AG09309 (cell line): ENCODE measurements around the gene ASTN2.

Source experiments
- DNase-seq: peaks from one replicate; pipeline ENCODE4 v3.0.0-alpha.2; 2010; ENCODE audit warnings: low read depth
- H3K4me3 ChIP-seq: 2 replicates; pipeline ENCODE4 v1.5.1; 2011; ENCODE audit warnings: mild to moderate bottlenecking, low read depth, low read length, moderate library complexity; ENCODE audit not compliant: control insufficient read depth
- TF ChIP-seq, protein P1 (sequence below): IDR thresholded peaks from 2 replicates; pipeline ENCODE4 v1.5.1; 2011; ENCODE audit warnings: mild to moderate bottlenecking, low read depth, low read length, inconsistent platforms; ENCODE audit not compliant: insufficient read depth, control insufficient read depth; ENCODE audit errors: missing control alignments

Gene ASTN2

DNA sequence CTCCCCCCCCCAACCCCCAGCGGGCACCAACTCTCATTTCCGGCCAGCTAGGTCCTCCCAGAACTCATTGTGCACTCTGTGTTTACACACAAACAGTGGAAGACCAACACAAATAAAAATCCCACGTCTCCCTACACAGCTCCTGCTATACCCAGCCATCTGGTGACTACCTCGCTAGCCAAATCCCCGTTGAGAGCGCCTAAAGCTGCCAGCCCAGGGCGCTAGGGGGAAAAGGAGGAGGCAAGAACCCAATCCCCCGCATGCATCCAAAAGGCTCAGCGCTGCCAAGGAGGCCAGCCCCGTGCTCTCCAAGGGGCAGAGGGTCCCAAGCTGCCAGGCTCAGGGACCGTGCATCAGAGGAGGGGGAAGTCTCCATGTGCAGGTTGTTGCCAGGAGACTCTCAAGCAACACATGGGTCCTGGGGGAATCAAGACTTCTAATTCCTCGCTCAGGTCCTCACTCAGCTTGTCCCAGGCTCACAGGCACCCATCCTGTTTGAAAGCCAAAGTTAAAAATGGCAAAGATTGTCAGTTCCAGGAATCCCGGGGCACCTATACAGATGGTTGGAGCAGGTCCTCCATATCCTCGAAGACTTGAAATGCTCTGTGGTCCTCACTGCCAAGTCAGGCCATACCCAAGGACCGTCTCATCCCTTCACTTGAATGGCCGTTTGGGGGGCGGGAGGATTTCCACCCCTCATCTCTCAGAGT lies 2.7 kb downstream of the ASTN2 start:
- H3K4me3 ChIP-seq = no peak overlapping the region
- TF ChIP-seq, protein P1, sequence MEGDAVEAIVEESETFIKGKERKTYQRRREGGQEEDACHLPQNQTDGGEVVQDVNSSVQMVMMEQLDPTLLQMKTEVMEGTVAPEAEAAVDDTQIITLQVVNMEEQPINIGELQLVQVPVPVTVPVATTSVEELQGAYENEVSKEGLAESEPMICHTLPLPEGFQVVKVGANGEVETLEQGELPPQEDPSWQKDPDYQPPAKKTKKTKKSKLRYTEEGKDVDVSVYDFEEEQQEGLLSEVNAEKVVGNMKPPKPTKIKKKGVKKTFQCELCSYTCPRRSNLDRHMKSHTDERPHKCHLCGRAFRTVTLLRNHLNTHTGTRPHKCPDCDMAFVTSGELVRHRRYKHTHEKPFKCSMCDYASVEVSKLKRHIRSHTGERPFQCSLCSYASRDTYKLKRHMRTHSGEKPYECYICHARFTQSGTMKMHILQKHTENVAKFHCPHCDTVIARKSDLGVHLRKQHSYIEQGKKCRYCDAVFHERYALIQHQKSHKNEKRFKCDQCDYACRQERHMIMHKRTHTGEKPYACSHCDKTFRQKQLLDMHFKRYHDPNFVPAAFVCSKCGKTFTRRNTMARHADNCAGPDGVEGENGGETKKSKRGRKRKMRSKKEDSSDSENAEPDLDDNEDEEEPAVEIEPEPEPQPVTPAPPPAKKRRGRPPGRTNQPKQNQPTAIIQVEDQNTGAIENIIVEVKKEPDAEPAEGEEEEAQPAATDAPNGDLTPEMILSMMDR = no peak
- DNase-seq = no peak

DNA sequence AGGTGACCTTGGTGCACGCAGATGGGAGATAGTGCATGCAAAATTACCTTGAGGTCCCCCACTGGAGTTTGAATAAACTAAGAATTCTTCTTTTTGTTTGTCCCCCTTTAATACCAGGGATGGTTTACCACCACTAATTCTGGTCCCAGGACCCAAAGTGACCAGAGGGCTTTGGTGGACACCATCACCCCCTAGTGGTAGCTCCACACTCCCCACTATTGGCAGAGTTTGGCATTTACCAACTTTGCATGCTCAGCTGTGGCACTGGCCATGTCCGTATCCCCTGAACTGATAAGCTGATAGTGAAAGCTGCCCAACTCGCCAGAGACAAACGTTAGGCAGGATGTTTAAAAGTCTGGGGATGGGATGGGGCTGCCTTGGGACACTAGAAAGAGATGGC lies 3.3 kb downstream of the ASTN2 start:
- no peak overlapping the region for H3K4me3 ChIP-seq
- no peak for DNase-seq
- TF ChIP-seq, protein P1 = peak; percentile 47

DNA sequence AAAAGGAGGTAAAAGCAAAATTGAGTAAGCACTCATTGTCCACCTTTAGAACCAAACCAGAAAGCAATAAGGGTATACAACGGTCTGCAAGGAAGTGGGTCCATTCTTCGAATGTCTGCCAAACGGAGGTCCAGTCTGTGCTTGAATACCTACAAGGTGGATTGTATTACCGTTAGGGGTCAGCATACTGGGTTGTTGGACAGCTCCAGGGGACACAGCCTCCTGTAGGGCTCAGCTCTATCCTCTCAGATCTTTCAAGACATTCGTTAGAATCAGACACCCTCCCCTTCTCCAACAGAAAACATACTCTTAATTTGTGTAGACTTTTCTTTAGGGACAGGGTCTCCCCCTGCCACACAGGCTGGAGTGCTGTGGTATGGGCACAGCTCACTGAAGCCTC lies 5.5 kb downstream of the ASTN2 start:
- H3K4me3 ChIP-seq = no peak overlapping the region
- no peak for DNase-seq
- TF ChIP-seq, protein P1 = no peak

DNA sequence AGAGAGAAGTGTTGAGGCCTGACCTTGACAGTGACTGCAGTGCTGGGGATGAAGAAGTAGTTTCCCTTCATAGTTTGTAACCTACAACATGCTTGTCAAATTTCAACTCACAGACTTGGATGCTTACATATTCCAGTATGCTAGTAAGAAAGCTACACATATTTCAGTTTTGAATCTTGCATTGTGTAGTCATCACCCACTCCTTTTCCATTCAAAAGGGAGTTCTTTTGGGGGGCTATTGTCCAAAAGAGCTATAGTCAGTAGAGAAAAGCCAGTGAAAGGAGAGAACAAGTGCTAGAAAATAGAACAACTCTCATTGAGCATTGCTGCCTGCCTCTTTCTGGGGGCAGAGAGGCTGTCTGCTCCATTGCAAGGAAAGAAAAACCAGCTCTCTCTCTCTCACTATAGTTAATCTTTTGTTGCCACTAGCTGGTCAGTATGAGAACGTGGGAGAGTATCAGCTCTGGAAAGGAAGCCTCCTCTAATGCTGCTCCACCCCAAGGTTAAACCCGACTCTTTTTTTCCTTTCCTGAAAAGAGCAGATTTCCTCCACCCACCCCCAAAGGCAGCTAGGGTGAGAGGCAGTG lies 7.3 kb downstream of the ASTN2 start:
- no peak for DNase-seq
- TF ChIP-seq, protein P1 = no peak
- no peak overlapping the region for H3K4me3 ChIP-seq

DNA sequence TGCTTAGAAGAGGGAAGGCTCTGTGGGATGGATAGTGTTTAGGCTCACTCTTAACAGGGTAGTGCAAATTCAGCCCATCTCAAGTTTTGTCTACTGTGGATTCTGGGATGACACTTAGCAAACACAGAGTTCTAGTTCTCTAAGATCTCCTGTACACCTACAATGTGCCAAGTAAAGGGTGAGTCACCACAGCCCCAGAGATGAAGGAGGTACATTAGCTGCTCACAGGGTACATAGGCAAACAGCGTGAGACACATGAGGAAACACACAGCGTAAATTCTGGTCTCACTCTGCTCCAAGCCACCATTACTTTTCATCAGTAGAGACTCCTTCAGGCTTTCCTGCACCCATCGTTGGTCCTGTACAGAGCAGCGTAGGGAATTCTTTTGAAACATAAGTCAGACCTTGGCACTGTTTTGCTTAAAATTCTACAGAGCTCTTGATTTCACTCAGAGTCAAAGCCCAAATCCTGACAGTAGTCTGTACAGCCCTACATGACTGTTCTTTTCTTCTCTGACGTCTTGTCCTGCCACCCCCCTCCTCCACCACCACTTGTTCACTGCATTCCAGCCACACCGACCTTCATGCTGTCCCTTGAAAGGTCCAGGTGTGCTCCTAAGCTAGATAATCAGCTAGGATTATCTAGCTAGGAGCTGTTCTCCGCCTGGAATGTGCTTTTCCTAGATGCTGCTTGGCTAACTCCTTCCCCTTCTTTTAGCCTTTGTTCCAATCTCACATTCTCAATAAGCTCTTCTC lies 8.7 kb downstream of the ASTN2 start:
- TF ChIP-seq, protein P1 = no peak
- no peak overlapping the region for H3K4me3 ChIP-seq
- DNase-seq = no peak

DNA sequence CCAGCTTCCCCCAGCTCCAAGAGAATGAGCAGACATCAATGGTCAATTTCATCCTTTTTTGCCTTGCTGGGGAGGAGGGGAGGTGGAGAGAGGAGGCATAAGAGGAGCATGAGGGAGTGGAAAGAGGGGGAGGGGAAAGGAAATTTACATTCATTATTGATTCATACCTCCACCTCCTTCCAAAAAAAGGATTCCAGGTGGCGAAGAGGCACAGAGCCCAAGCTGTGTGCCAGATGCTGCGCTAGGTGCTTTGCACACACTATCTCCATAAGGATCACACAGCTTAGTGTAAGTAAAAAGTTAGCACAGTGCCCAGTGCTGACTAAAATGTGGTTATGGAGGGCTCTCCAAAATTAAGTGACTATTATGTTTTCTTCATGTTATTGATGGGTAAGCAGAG lies 11.0 kb downstream of the ASTN2 start:
- no peak overlapping the region for H3K4me3 ChIP-seq
- no peak for DNase-seq
- TF ChIP-seq, protein P1 = no peak
